ACHN (cell line): ENCODE measurements around the gene MTX1.
"Not testable (repeated sequence)": the region's sequence is repeated elsewhere in the genome, so short reads cannot be mapped to it uniquely, and the experiment has no call there.

ENCODE experiments used
- DNase-seq: peaks from one replicate; pipeline ENCODE4 v3.0.0-alpha.2; 2015
- in situ Hi-C: cut with HindIII; loops from 2 replicates; pipeline ENCODE4 v1.10.0; 2017; ENCODE audit warnings: low sequenced_read_pairs, low pct_ligation_motif_present, low pct_unique_long_range_greater_than_20kb

MTX1 gene

GRCh38 chr1:155198547-155198906, 10.0 kb upstream of the MTX1 start:
- in situ Hi-C loops, result no loop called here
- DNase-seq, result no peak

- in situ Hi-C loops, result no loop called here
- DNase-seq, result no peak
These were observed 8.7 kb upstream of the MTX1 start for GRCh38 chr1:155199792-155200191.

GRCh38 chr1:155200920-155201319, 7.6 kb upstream of the MTX1 start:
- no peak for DNase-seq
- in situ Hi-C loops, result no loop called here

GRCh38 chr1:155202198-155202597, 6.3 kb upstream of the MTX1 start:
- in situ Hi-C loops, result no loop called here

GRCh38 chr1:155202731-155203515, 5.6 kb upstream of the MTX1 start:
- in situ Hi-C loops, result no loop called here
- DNase-seq, result no peak

More at GRCh38 chr1:155202198-155202597, 6.3 kb upstream of the MTX1 start:
- DNase-seq, result no peak

- DNase-seq, result no peak
- in situ Hi-C loops, result no loop called here
These were observed 3.5 kb upstream of the MTX1 start for GRCh38 chr1:155205035-155205434.

- DNase-seq, result no peak
- in situ Hi-C loops, result no loop called here
These were observed 2.4 kb upstream of the MTX1 start for GRCh38 chr1:155205969-155206593.

GRCh38 chr1:155206891-155207805, 1.3 kb upstream of the MTX1 start:
- in situ Hi-C loops, result no loop called here
- DNase-seq, result peak; percentile 88

- in situ Hi-C loops, result no loop called here
- DNase-seq, result peak; percentile 62
These were observed 522 bp upstream of the MTX1 start, which contains the start of gene THBS3 for GRCh38 chr1:155207806-155208540. THBS3 (minus strand) TSS chr1:155207897; CDS start chr1:155207876, 21 bp downstream.

GRCh38 chr1:155209312-155209721, 822 bp downstream of the MTX1 start:
- in situ Hi-C loops, result no loop called here
- DNase-seq, result no peak

- DNase-seq, result no peak
- in situ Hi-C loops, result no loop called here
These were observed 2.0 kb downstream of the MTX1 start for GRCh38 chr1:155210314-155211104.

- in situ Hi-C loops, DNase-seq: not testable (repeated sequence)
These were observed 3.0 kb downstream of the MTX1 start for GRCh38 chr1:155211381-155212050.

GRCh38 chr1:155212051-155212440, 3.6 kb downstream of the MTX1 start:
- in situ Hi-C loops, DNase-seq: not testable (repeated sequence)

- in situ Hi-C loops, DNase-seq: not testable (repeated sequence)
These were observed 6.2 kb downstream of the MTX1 start for GRCh38 chr1:155214702-155215101.

GRCh38 chr1:155218854-155219591, 10.5 kb downstream of the MTX1 start:
- peak; percentile 37 for DNase-seq
- in situ Hi-C loops, result no loop called here

- in situ Hi-C loops, result no loop called here
These were observed 11.1 kb downstream of the MTX1 start for GRCh38 chr1:155219592-155220031.

More at GRCh38 chr1:155219592-155220031, 11.1 kb downstream of the MTX1 start:
- DNase-seq, result no peak
